ENCODE results near the gene USP32.

The USP32 gene

DNA sequence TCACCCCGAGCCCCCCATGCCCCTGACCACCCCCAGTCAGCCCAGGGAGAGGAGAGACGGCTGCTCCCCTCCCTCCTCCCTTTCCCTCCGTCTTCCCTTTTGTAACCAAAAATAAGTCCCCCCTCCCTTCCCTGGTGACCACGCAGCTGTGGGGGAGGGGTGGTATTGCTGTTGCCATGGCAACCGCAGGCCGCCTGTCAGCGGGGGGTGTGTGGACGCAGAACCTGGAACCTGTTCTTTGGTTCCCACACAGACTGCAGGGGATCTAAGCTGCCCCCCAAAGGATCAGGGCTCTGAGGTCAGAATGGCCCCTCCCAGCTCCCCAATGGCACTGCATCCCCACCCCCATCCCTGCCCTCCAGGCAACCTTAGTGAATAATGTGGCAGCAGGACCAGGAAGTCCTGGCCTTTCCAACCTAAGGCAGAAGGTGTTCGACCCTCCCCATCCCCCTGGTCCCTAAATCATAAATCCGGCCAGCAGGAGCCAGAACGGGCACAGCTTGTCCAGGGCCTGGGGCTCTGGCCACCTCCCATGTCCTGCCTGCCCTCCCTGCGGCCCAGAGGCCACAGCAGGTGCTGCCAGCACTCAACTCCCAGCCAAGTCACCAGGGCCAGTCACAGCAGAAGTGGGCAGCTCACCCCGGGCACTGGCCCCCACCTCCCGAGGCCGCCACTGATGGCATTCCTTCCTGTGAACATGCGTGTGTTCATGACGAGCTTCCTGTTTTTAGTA, 230.2 kb downstream of the USP32 start:
- DNase-seq (ENCODE audit: insufficient read length, low spot score) (no peak), FAIRE-seq (no peak)
- TF ChIP-seq, protein P1, sequence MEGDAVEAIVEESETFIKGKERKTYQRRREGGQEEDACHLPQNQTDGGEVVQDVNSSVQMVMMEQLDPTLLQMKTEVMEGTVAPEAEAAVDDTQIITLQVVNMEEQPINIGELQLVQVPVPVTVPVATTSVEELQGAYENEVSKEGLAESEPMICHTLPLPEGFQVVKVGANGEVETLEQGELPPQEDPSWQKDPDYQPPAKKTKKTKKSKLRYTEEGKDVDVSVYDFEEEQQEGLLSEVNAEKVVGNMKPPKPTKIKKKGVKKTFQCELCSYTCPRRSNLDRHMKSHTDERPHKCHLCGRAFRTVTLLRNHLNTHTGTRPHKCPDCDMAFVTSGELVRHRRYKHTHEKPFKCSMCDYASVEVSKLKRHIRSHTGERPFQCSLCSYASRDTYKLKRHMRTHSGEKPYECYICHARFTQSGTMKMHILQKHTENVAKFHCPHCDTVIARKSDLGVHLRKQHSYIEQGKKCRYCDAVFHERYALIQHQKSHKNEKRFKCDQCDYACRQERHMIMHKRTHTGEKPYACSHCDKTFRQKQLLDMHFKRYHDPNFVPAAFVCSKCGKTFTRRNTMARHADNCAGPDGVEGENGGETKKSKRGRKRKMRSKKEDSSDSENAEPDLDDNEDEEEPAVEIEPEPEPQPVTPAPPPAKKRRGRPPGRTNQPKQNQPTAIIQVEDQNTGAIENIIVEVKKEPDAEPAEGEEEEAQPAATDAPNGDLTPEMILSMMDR (IDR thresholded peaks at IDR 0.05; ENCODE audit: insufficient read depth, missing control alignments), result no peak

DNA sequence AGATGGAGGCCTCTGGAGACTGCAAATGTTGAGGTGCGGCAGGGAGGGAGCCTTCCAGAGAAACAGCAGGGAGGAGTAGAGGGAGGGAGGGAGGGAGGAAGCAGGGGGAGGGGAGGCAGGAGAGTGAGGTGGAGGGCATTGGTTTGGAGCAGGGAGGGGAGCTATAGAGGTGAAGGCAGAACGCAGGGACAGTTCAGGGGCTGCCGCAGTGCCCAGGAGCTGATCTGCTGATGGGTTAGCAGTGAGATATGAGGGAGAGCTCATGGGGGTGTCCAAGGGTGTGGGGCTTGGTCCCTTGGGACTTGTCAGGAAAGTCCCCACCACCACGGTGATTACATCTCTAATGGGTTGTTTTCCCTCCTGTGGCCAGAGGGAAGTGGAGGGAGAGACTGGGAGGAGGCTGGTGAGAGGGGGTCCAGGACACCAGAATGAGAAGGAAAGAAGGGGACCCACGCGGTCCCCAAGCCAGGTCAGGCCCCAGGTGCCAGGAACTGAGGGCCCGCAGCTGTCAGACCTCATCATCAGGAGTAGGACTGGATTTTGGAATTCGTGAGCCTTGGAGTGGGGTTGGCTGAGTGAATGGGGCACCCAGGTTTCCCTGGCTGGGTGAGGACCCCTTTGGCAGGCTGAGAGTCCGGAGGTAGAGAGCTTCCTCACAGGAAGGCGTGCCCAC, 231.0 kb downstream of the USP32 start:
- TF ChIP-seq, protein P1 (IDR thresholded peaks at IDR 0.05; ENCODE audit: insufficient read depth, missing control alignments), result no peak
- FAIRE-seq, result no peak
- no peak for DNase-seq (ENCODE audit: insufficient read length, low spot score)

DNA sequence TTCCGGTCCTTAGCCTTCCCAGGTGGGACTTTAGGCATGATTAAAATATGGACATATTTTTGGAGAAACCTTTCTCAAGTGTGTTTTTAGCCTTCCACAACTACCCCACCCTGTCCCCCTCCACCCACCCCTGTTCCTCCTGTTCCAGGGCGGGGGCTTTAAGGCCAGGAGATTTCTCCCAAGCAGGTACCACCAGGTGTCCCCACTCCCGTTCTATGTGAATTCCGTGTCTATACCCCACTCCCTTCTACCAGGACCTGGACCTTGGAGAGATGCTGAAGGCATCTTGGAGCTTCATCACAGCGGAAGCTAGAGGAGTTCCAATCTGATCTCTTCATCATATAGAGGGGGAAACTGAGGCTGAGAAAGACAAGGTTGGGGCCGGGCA, 232.5 kb downstream of the USP32 start:
- FAIRE-seq, result no peak
- DNase-seq (ENCODE audit: insufficient read length, low spot score), result no peak
- TF ChIP-seq, protein P1 (IDR thresholded peaks at IDR 0.05; ENCODE audit: insufficient read depth, missing control alignments), result no peak

DNA sequence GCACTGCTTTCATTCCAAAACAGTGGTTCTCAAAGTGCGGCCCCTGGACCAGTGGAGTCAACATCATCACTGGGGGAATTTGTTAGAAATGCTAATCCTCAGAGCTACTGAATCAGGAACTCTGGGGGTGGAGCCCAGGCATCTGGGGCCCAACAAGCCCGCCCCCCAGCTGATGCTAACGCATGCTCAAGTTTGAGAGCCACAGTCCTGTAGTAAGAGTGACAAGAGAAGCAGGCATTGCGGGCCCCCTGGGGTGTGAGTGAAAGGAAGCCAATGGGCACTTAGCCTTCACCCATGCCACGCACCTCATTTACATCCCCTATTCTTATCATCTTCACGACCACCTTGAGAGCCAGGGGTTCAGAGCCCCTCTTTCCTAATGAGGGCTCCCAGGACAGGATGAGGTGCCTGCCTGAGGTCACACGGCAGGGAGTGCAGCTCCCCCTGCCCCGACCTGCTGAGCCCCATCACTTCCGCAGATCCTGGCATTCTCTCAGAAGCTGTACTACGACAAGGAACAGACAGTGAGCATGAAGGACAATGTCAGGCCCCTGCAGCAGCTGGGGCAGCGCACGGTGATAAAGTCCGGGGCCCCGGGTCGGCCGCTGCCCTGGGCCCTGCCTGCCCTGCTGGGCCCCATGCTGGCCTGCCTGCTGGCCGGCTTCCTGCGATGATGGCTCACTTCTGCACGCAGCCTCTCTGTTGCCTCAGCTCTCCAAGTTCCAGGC, 233.0 kb downstream of the USP32 start:
- TF ChIP-seq, protein P1 (IDR thresholded peaks at IDR 0.05; ENCODE audit: insufficient read depth, missing control alignments), result no peak
- DNase-seq (ENCODE audit: insufficient read length, low spot score) (no peak), FAIRE-seq (no peak)

DNA sequence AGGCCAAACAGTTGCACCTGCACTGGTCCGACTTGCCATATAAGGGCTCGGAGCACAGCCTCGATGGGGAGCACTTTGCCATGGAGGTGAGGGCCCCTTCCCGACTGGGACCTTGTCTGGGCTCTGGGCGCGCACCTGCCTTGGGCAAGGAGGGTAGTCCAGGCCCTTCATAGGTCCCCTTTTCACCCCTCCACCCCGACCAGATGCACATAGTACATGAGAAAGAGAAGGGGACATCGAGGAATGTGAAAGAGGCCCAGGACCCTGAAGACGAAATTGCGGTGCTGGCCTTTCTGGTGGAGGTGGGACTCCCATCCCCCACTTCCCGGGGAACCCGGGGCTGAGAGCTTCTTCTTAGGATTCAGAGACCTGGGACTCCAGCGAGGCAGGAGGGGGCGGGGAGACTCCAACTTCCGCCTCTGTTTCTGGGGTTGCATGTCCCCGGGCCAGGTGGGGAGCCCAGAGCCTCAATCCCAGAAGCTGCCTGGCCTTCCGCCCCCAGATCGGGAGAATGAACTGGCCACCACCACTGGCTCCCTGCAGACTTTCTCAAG, 234.4 kb downstream of the USP32 start:
- TF ChIP-seq, protein P1 (IDR thresholded peaks at IDR 0.05; ENCODE audit: insufficient read depth, missing control alignments), result no peak
- DNase-seq (ENCODE audit: insufficient read length, low spot score) (no peak), FAIRE-seq (no peak)

DNA sequence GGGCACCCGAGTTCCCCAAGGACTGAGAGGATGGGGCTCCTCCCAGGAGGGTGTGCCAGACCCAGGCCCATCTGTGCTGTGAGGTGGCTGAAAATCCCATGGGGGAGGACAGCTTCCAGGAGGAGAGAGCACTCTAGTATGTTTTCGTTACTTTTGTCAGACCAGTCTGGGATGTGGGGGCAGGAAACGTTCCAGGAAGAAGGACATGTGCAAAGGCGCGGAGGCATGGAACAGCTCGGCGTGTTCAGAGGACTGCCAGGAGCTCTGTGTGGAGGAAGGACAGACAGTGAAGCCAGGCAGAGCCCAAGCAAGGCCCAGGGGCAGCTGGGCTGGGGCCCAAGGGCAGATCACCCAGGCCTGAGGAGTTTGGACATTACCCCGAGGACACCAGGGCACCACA, 235.2 kb downstream of the USP32 start:
- no peak for DNase-seq (ENCODE audit: insufficient read length, low spot score)
- TF ChIP-seq, protein P1 (IDR thresholded peaks at IDR 0.05; ENCODE audit: insufficient read depth, missing control alignments), result no peak
- FAIRE-seq, result no peak
